ENCODE results near the gene CLDN24.

CLDN24 gene

DNA sequence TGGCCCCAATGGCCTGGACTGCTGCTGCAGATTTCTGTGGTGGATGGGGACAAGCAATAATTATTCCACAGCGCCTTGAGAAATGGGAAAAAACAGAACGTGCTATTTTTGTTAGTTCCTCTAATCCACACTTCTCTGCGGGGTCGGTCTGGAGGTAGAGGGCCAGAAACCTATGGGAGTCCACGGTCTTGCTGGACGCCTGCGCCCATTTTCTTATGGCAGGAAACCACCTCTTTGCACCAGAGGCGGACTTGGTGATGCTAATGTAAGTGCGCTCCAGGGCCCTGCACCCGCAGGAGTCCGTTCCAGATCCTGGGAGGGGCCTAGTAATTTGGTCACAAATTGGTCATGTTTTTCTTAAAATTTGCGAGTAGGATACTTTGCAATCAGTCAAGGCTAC, 25.9 kb upstream of the CLDN24 start:
- POLR2A ChIA-PET, result no interaction called here
- no peak for DNase-seq (ENCODE audit: extremely low spot score)
- CTCF ChIA-PET, result no interaction called here
- TF ChIP-seq, protein P1, sequence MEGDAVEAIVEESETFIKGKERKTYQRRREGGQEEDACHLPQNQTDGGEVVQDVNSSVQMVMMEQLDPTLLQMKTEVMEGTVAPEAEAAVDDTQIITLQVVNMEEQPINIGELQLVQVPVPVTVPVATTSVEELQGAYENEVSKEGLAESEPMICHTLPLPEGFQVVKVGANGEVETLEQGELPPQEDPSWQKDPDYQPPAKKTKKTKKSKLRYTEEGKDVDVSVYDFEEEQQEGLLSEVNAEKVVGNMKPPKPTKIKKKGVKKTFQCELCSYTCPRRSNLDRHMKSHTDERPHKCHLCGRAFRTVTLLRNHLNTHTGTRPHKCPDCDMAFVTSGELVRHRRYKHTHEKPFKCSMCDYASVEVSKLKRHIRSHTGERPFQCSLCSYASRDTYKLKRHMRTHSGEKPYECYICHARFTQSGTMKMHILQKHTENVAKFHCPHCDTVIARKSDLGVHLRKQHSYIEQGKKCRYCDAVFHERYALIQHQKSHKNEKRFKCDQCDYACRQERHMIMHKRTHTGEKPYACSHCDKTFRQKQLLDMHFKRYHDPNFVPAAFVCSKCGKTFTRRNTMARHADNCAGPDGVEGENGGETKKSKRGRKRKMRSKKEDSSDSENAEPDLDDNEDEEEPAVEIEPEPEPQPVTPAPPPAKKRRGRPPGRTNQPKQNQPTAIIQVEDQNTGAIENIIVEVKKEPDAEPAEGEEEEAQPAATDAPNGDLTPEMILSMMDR (IDR thresholded peaks at IDR 0.05; ENCODE audit: control extremely low read depth, extremely low read depth, low read depth, missing control alignments), result no peak

DNA sequence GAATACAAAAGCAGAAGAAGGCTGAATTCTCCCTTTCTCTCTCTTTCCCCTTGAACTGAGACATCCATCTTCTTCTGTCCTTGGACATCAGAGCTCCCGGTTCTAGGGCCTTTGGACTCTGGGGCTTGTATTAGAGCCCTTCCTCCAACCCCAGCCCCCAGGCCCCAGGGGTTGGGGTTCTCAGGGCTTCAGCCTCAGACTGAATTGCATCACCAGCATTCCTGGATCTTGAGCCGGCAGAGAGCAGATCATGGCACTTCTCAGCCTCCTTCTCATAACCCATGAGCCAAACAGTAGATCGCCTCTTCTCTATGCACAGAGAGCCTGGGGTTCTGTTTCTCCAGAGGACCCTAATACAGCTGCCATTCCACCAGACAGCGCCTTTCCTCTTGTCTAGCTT, 25.3 kb upstream of the CLDN24 start:
- CTCF ChIA-PET, result no interaction called here
- POLR2A ChIA-PET, result no interaction called here

DNA sequence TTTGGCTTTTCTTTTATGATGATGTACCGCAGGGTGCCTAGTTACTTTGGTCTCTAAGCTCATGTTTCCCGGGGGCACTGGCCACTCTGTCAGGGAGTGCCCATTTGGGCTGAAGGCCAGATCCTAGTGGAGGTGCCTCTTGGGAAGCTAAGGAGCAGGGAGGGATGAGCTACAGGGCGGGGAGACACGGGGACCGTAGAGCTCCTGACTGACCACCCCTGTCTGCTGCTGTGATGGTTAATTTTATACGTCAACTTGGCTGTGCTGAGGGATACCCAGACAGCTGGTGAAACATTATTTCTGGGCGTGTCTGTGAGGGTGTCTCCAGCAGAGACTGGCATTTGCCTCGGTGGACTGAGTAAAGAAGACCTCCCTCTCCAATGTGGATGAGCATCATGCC, 24.9 kb upstream of the CLDN24 start:
- CTCF ChIA-PET, result no interaction called here
- POLR2A ChIA-PET, result no interaction called here
- TF ChIP-seq, protein P1 (IDR thresholded peaks at IDR 0.05; ENCODE audit: control extremely low read depth, extremely low read depth, low read depth, missing control alignments), result no peak
- DNase-seq (ENCODE audit: extremely low spot score), result no peak

More for the DNA sequence above, 25.3 kb upstream of the CLDN24 start:
- no peak for DNase-seq (ENCODE audit: extremely low spot score)
- TF ChIP-seq, protein P1 (IDR thresholded peaks at IDR 0.05; ENCODE audit: control extremely low read depth, extremely low read depth, low read depth, missing control alignments), result no peak

DNA sequence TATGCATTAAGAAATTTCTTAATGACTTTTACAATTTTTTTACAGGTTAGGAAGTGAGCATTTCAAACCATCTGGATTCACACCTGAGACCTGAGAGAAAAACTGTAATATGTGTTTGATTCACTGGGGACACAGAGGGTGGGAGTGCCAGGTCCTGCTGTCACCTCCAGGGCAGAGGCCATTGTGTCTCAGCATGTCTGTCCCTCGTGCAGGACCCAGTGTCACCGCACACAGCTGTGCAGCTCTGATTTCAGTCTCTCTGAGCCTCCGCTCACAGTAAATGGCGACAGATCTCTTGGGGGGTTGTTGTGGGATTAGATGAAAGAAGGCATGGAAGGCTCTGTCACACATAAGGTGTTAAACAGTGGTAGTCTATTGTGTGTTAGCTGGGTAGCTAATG, 23.0 kb upstream of the CLDN24 start:
- POLR2A ChIA-PET, result no interaction called here
- TF ChIP-seq, protein P1 (IDR thresholded peaks at IDR 0.05; ENCODE audit: control extremely low read depth, extremely low read depth, low read depth, missing control alignments), result no peak
- CTCF ChIA-PET, result no interaction called here
- no peak for DNase-seq (ENCODE audit: extremely low spot score)

DNA sequence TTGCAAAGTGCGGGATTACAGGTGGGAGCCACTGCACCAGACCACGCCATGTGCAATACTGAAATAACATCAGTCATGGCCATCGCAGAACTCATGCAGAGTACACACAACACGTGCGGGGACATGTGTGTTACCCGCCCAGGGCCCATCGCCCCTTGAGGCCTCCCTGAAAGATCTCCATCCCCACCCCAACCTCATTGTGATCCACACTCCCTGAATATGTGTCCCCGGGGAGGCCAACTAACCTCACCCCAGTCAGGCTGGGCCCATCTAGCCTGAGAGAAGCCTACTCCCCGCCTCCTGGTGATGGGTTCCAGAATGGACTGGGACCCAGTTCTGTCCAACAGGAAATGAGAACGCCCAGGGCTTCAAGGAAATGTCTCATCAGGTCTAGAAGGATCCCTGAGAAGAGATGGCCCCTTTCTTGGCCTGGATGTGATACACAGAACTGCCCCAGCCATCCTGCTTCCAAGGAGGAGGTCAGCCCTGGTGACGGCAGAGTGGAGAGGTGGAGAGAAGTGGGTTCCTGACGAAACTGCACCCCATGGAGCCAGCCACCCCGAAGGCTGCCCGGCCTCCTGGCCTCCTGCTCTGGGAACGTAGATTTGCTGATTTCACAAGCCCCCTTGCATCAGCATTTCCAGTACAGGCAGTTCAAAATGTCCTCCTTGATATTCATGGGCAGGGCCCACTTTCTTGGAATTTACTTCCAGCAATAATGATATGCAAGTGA, 22.5 kb upstream of the CLDN24 start:
- TF ChIP-seq, protein P1 (IDR thresholded peaks at IDR 0.05; ENCODE audit: control extremely low read depth, extremely low read depth, low read depth, missing control alignments), result no peak
- no peak for DNase-seq (ENCODE audit: extremely low spot score)
- POLR2A ChIA-PET, result no interaction called here
- CTCF ChIA-PET, result no interaction called here

DNA sequence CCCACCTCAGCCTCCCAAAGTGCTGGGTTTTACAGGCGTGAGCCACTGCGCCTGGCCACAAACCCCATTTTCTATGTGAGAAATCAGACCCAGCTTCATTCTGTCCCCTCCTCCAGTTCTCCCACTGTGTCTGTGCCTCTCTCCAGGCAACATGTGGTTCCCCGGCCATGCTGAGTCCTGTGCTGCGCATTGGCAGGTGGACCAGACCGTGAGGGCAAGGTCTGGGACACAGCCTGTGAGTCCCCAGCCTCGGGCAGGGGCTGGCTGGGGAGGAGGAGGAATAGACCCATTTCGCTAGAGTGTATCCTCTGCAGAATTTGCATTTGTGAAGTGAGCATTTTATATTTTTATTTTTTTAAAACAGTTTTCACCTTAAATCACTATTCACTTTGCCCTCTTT, 21.5 kb upstream of the CLDN24 start:
- CTCF ChIA-PET, result no interaction called here

More for the DNA sequence above, 21.5 kb upstream of the CLDN24 start:
- DNase-seq (ENCODE audit: extremely low spot score), result no peak
- POLR2A ChIA-PET, result no interaction called here
- TF ChIP-seq, protein P1 (IDR thresholded peaks at IDR 0.05; ENCODE audit: control extremely low read depth, extremely low read depth, low read depth, missing control alignments), result no peak

Data from GM10248 (cell line).